SH-SY5Y (cell line): ENCODE results near the gene ERVFRD-1.

Source experiments
- GATA2 ChIP-seq: IDR thresholded peaks from 2 replicates; pipeline ENCODE4 v1.6.1; 2011; ENCODE audit warnings: mild to moderate bottlenecking, low read depth, low read length
- GATA3 ChIP-seq: IDR thresholded peaks from 2 replicates; pipeline ENCODE4 v1.6.1; 2011; ENCODE audit warnings: low read depth, mild to moderate bottlenecking, low read length, moderate library complexity

Gene ERVFRD-1

DNA sequence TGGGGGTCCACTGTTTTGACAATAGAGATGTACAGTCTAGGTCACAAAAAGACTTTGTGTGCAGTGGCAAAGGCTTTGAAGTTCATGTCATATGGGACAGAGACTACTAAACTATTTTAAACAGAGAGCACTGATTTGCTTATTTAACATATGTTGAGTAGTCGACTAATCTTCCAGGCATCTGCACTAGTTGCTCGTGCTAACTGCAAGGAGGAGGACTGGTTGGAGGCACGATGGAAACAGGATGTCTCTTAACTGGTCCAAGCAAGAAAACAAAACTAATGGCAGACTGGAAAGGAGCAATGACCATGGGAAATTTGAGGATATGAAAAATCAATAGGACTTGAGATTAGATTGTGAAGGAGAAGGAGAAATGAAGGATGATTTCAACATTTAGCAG, 28.5 kb upstream of the ERVFRD-1 start:
- TF ChIP-seq GATA3: no peak
- TF ChIP-seq GATA2: no peak

DNA sequence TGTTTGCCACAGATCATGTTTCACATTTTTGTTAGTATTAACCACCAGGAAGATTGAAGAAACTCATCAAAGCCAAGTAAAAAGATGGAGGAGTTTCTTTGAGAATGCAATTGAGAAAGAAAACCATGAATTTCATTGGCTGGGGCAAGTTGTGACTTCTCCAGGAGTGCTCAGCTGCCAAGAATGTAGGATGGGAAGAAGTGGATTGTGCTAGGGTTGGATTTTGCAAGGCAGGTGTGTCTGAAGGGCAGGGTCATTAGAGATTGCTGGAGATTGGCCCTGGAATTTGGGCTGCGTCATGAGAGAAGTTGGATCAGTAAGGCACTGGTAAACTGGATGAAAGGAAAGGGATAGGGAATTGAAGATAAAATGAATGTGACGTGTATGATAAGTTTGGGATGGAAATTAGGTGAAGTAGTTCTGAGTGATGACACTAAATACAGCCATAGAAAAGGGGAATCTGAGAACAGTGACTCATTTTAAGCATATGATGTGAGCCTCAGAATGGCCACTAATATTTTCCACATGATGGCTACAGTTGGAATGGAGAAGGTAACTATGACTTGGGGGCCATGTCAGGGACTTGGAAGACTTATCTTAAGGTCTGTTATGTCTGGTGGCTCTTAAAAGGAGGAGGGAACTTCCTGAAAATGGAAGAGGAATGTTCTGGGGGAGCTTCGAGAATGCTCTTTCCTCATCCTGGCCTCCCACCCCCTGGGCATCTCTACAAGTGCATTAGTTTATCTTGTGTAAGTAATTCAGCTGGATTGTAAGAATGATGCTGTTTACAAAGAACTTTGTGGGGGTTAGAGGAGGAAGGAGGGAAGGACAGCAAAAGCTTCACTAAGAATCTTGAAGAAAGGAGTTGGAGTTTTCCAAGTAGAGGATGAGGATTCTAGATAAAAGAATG, 27.8 kb upstream of the ERVFRD-1 start:
- no peak for TF ChIP-seq GATA2
- no peak for TF ChIP-seq GATA3

DNA sequence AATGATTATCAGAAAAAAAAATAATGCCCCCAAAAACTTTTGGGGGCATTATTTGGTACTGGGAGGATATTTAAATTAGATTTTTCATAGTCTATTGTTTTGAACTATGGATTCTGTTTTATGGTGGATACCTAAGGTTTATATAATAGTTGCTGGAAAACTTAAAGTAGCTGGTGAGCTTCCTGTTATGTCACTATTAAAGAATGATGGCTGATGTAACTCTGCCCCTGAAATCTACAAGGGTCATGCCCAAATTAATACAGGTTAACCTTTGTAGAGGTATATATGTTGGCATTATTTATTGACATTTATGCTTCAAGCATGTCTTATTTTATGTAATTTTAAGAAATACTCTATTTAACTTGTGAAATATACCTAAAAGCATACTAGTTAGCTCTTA, 25.3 kb upstream of the ERVFRD-1 start:
- TF ChIP-seq GATA2 (no peak), GATA3 (no peak)

DNA sequence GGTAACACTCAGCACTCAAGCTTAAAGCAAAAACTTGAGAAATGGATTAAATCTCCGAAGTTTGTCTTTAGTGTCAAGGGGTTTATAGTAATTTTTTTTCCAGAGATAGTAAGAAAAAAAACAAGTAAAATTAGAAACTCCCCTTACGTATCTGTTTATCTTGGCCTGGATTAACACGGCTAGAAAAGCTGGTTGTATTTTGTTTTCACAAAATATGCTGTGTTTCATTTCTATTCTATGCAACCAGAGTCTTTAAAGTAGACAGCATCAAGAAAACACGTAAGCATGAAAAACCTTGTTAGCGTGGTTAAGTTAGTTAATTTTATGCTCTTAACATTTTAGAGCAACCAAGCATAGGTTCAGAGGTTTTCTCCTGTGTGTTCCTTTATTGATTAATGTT, 21.8 kb upstream of the ERVFRD-1 start:
- TF ChIP-seq GATA2: no peak

DNA sequence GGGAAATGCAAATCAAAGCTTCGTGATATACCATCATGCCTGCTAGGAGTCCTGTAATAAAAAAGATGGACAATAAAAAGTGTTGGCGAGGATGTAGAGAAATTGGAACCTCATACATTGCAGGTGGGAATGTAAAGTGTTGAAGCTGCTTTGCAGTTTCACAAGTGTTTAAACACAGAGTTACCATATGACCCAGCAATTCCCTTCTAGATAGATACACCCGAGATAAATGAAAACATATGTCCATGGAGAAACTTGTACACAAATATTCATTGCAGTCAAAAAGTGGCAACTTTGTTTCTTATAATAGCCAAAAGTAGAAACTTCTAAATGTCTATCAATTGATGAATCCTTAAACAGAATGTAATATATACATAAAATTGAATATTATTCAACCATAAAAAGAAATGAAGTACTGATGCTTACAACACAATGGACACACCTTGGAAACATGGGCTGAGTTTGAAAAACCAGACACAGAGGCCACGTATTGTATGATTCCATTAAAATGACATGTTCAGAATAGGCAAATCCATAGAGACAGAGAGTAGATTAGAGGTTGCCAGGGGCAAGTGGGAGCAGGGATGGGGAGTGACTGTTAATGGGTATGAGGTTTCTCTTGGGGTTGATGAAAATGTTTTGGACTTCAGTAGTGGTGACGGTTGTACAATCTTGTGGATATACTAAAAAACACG, 20.8 kb upstream of the ERVFRD-1 start:
- TF ChIP-seq GATA3 (no peak), GATA2 (no peak)

DNA sequence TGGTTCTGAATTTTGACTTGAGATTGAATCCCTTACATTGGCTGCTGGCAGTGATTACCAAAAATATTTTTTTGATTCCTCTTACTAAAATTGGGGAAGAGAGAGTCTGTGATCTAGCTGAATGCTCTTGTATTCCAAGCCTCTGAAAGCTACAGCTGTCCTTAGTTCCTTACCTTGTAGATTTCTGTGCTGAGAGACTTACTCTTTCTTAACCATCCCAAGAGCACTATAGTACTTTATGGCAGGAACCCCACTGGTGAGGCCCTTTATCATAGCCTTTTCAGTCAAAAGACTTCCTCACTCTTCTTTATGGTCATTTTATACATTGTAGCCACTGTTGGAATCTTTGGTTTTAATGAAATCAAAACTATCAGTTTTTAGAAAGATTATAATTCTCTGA, 19.1 kb upstream of the ERVFRD-1 start:
- no peak for TF ChIP-seq GATA3
- TF ChIP-seq GATA2: no peak

DNA sequence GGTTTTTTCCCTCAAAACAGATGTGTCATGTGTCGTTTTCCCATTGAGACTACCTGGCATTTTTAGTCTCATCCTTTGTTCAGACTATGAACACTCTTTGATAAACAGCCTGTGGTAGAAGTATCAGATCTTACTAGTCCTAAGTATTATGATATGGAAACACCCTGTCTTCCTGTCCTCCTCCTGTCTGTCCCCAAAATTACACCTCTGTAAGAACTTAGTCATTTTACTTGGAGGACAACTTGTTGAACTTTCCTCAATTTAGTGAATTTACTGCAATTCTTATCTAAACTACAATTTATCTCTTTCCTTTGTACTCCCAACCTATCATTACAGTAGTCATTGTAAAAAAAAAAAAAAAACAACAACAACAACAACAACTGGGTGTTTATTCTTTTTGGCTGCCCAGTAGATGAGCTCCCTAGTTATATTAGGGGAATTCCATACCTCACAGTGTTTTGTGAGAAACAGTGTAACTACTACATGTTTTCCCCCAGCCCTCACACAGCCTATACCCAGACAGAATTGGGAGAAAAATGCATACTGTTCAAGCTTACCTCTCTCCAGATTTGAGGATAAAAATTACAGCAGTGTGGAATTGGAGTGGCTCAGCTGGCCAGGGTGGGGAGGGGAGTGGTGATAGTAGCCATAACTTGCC, 18.5 kb upstream of the ERVFRD-1 start:
- TF ChIP-seq GATA2: no peak
- no peak for TF ChIP-seq GATA3

DNA sequence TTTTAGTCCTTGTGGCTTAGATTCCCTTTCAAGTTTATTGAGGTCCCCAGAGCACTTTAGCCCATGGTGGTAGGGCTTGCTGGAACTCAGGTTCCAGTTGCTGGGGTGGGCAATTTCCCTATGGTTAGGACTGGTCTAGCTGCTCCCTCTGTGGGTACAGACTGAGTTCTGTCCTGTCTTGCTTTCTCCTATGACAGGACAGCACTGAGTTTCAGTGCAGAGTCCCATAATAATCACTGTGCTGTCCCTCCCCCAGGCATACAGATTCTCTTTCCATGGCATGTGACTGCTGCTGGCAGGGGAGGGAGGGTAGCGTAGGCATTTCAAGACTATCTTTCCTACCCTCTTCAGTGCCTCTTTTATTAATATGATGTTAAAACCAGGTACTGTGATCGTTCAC, 17.1 kb upstream of the ERVFRD-1 start:
- TF ChIP-seq GATA2 (no peak), GATA3 (no peak)

DNA sequence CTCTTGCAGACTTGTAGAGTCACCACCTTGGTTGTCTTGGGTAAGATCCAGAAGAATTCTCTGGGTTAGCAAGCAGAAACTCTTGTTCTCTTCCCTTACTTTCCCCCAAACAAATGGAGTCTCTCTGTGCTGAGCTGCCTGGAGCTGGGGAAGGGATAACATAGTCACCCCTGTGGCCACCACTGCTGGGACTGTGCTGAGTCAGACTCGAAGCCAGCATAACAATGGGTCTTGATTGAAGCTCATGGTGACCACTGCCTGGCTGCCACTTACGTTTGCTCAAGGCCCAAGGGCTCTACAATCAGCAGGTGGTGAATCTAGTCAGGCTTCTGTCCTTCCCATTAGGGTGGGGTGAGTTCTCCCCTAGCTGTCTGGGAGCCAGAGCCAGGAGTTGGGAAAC, 15.4 kb upstream of the ERVFRD-1 start:
- TF ChIP-seq GATA3 (no peak), GATA2 (no peak)

DNA sequence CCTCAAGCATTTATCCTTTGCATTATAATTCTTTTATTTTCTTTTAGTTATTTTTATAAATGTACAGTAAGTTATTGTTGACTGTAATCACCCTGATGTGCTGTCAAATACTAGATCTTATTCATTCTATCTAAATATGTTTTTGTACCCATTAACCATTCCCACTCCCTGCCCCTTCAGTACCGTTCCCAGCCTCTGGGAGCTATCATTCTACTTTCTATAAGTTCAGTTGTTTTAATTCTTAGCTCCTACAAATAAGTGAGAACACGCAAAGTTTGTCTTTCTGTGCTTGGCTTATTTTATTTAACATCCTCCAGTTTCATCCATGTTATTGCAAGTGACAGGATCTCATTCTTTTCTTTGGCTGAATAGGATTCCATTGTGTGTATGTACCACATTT, 12.5 kb upstream of the ERVFRD-1 start:
- no peak for TF ChIP-seq GATA2
- no peak for TF ChIP-seq GATA3

DNA sequence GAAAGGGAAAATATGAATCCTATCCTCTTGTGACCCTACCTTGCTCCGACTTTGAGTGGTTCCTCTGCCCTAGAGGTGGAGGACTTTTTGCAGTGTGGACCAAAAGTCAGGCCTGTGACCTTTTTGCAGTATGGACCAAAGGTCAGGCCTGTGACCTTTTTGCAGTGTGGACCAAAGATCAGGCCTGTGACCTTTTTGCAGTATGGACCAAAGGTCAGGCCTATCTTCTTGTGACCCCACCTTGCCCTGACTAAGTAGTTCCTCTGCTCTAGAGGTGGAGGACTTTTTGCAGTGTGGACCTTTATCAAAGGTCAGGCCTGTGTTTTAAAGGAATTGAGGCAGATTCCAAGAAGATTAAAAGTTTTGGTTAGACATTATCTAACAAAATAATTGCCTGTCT, 10.9 kb upstream of the ERVFRD-1 start:
- no peak for TF ChIP-seq GATA3
- TF ChIP-seq GATA2: no peak

DNA sequence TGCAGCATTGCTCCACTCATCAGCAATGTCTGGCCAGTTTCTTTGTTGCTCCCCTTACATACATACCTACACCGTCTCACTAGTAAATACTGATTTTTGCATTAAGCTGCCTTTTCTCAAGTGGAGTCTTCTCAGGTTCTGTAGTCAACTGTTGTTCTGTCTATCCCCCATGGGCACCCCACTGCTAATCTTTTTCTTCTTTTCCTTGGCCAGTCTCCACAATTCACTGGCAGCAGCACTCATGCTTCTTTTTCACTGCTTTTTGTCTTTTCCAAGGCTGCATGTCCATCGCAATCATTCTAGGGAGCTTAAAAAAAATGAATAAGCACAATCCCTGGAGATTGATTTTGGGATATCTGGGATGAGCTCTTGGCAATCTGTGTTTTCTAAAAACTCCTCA, 10.3 kb upstream of the ERVFRD-1 start:
- TF ChIP-seq GATA3: no peak
- TF ChIP-seq GATA2: no peak

DNA sequence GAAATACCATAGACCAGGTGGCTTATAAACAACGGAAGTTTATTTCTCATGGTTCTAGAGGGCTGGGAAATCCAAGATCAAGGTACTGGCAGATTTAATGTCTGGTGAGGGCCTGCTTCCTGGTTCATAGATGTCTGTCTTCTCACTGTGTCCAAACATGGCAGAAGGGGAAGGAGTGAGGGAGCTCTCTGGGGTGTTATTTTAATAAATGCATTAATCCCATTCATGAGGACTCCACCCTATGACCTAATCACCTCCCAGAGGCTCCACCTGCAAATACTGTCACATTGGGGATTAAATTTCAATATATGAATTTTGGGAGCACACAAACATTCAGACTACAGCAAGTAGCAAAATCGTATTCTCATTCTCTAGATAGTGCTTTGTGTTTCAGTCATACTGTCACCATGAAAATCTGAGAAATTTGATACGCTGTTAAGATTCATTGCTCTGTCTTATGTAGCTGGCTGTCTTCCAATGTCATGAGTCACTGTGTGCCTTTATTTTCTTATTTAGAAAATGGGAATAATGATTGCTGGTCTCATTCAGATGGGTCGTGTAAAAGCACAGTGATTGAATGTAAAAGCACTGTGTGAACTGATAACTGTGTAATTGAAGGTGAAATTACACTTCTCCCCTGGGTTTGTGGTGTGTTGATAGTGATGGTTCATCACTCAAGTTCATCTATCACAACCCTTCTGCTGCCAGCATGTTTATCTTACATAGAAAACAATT, 8.9 kb upstream of the ERVFRD-1 start:
- TF ChIP-seq GATA2 (no peak), GATA3 (no peak)

DNA sequence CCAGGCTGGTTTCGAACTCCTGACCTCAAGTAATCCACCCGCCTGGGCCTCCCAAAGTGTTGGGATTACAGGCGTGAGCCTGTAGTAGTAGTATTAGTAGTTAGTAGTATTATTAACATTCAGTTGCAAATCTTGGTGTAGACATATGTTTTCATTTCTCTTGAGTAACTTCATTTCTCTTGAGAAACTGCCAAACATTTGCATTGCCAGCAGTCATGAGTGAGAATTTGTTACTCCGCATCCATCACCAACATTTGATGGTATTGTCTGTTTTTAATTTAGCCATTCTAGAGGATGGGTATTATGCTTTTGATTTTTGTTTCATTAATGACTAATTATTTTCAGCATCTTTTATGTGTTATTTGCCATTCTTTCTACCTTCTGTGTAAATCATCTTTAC, 1.5 kb upstream of the ERVFRD-1 start:
- no peak for TF ChIP-seq GATA3
- no peak for TF ChIP-seq GATA2

DNA sequence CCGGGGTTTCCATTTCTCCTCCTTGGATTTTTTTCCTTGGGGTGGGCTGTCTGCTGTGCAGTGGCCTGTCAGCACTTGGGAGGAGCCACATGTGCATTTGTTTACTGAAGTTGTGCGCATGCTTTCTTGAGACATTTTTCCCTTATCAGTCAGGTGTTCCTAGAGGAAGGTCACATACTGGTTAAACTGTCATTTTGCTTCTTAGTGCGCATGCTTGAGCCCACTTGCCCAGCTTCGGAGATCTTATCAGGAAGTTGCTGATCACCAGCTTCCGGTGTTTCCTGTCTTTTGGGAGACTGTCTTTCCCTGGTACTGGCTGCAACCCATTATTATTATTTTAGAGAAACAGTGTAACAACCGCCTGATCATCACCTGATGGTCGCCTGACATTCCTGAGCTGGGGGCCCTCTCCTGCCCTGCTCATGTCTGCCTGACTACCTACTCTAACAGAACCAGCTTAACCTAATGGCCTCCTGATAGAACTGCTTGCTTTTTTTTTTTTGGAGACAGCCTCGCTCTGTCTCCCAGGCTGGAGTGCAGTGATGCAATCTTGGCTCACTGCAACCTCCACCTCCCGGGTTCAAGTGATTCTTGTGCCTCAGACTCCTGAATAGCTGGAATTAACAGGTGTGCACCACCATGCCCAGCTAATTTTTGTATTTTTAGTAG, 378 bp upstream of the ERVFRD-1 start:
- TF ChIP-seq GATA3: no peak
- TF ChIP-seq GATA2: 0 out of 2 replicates have a peak, but pooled peaks have one; percentile 32
